ENCODE measurements around the gene ARHGEF5.
"Not testable (repeated sequence)": the region's sequence is repeated elsewhere in the genome, so short reads cannot be mapped to it uniquely, and the experiment has no call there.

Gene ARHGEF5

GRCh38 chr7:144331996-144332288 lies 23.3 kb upstream of the ARHGEF5 start:
- not testable (repeated sequence) for H3K4me3 ChIP-seq (ENCODE audit: low read depth in 1 of 2, low read length in 2 of 2); H3K9me3 ChIP-seq (ENCODE audit: control insufficient read depth in 1 of 2, low read length in 2 of 2); H3K27ac ChIP-seq (ENCODE audit: low read length); H3K36me3 ChIP-seq (ENCODE audit: control insufficient read depth in 1 of 2, insufficient read depth in 2 of 2, low read length in 2 of 2); H3K4me1 ChIP-seq (ENCODE audit: control insufficient read depth in 1 of 2, insufficient read depth in 2 of 2, low read length in 2 of 2); H3K27me3 ChIP-seq (ENCODE audit: low read depth, low read length)

GRCh38 chr7:144348625-144349024 lies 6.6 kb upstream of the ARHGEF5 start:
- H3K4me1 ChIP-seq (ENCODE audit: control insufficient read depth in 1 of 2, insufficient read depth in 2 of 2, low read length in 2 of 2); H3K4me3 ChIP-seq (ENCODE audit: low read depth in 1 of 2, low read length in 2 of 2); H3K9me3 ChIP-seq (ENCODE audit: control insufficient read depth in 1 of 2, low read length in 2 of 2); H3K27me3 ChIP-seq (ENCODE audit: low read depth, low read length); H3K36me3 ChIP-seq (ENCODE audit: control insufficient read depth in 1 of 2, insufficient read depth in 2 of 2, low read length in 2 of 2); H3K27ac ChIP-seq (ENCODE audit: low read length): not testable (repeated sequence)

- not testable (repeated sequence) for H3K4me1 ChIP-seq (ENCODE audit: control insufficient read depth in 1 of 2, insufficient read depth in 2 of 2, low read length in 2 of 2); H3K36me3 ChIP-seq (ENCODE audit: control insufficient read depth in 1 of 2, insufficient read depth in 2 of 2, low read length in 2 of 2); H3K27ac ChIP-seq (ENCODE audit: low read length); H3K4me3 ChIP-seq (ENCODE audit: low read depth in 1 of 2, low read length in 2 of 2); H3K27me3 ChIP-seq (ENCODE audit: low read depth, low read length); H3K9me3 ChIP-seq (ENCODE audit: control insufficient read depth in 1 of 2, low read length in 2 of 2)
Measured at GRCh38 chr7:144351667-144352066, 3.5 kb upstream of the ARHGEF5 start.

- not testable (repeated sequence) for H3K9me3 ChIP-seq (ENCODE audit: control insufficient read depth in 1 of 2, low read length in 2 of 2); H3K27ac ChIP-seq (ENCODE audit: low read length); H3K36me3 ChIP-seq (ENCODE audit: control insufficient read depth in 1 of 2, insufficient read depth in 2 of 2, low read length in 2 of 2); H3K27me3 ChIP-seq (ENCODE audit: low read depth, low read length); H3K4me1 ChIP-seq (ENCODE audit: control insufficient read depth in 1 of 2, insufficient read depth in 2 of 2, low read length in 2 of 2); H3K4me3 ChIP-seq (ENCODE audit: low read depth in 1 of 2, low read length in 2 of 2)
Measured at GRCh38 chr7:144356185-144356584, 983 bp downstream of the ARHGEF5 start.

GRCh38 chr7:144356860-144357259 lies 1.7 kb downstream of the ARHGEF5 start:
- H3K4me1 ChIP-seq (ENCODE audit: control insufficient read depth in 1 of 2, insufficient read depth in 2 of 2, low read length in 2 of 2); H3K27me3 ChIP-seq (ENCODE audit: low read depth, low read length); H3K9me3 ChIP-seq (ENCODE audit: control insufficient read depth in 1 of 2, low read length in 2 of 2); H3K27ac ChIP-seq (ENCODE audit: low read length); H3K4me3 ChIP-seq (ENCODE audit: low read depth in 1 of 2, low read length in 2 of 2); H3K36me3 ChIP-seq (ENCODE audit: control insufficient read depth in 1 of 2, insufficient read depth in 2 of 2, low read length in 2 of 2): not testable (repeated sequence)

- not testable (repeated sequence) for H3K4me3 ChIP-seq (ENCODE audit: low read depth in 1 of 2, low read length in 2 of 2); H3K9me3 ChIP-seq (ENCODE audit: control insufficient read depth in 1 of 2, low read length in 2 of 2); H3K36me3 ChIP-seq (ENCODE audit: control insufficient read depth in 1 of 2, insufficient read depth in 2 of 2, low read length in 2 of 2); H3K4me1 ChIP-seq (ENCODE audit: control insufficient read depth in 1 of 2, insufficient read depth in 2 of 2, low read length in 2 of 2); H3K27me3 ChIP-seq (ENCODE audit: low read depth, low read length); H3K27ac ChIP-seq (ENCODE audit: low read length)
Measured at GRCh38 chr7:144362061-144362460, 6.9 kb downstream of the ARHGEF5 start.

GRCh38 chr7:144365523-144365922 lies 10.3 kb downstream of the ARHGEF5 start:
- not testable (repeated sequence) for H3K27me3 ChIP-seq (ENCODE audit: low read depth, low read length); H3K4me3 ChIP-seq (ENCODE audit: low read depth in 1 of 2, low read length in 2 of 2)

GRCh38 chr7:144367250-144367649 lies 12.0 kb downstream of the ARHGEF5 start:
- not testable (repeated sequence) for H3K36me3 ChIP-seq (ENCODE audit: control insufficient read depth in 1 of 2, insufficient read depth in 2 of 2, low read length in 2 of 2); H3K4me1 ChIP-seq (ENCODE audit: control insufficient read depth in 1 of 2, insufficient read depth in 2 of 2, low read length in 2 of 2); H3K27me3 ChIP-seq (ENCODE audit: low read depth, low read length); H3K4me3 ChIP-seq (ENCODE audit: low read depth in 1 of 2, low read length in 2 of 2); H3K9me3 ChIP-seq (ENCODE audit: control insufficient read depth in 1 of 2, low read length in 2 of 2); H3K27ac ChIP-seq (ENCODE audit: low read length)

More at GRCh38 chr7:144365523-144365922, 10.3 kb downstream of the ARHGEF5 start:
- not testable (repeated sequence) for H3K4me1 ChIP-seq (ENCODE audit: control insufficient read depth in 1 of 2, insufficient read depth in 2 of 2, low read length in 2 of 2); H3K36me3 ChIP-seq (ENCODE audit: control insufficient read depth in 1 of 2, insufficient read depth in 2 of 2, low read length in 2 of 2); H3K9me3 ChIP-seq (ENCODE audit: control insufficient read depth in 1 of 2, low read length in 2 of 2); H3K27ac ChIP-seq (ENCODE audit: low read length)

- not testable (repeated sequence) for H3K4me1 ChIP-seq (ENCODE audit: control insufficient read depth in 1 of 2, insufficient read depth in 2 of 2, low read length in 2 of 2); H3K36me3 ChIP-seq (ENCODE audit: control insufficient read depth in 1 of 2, insufficient read depth in 2 of 2, low read length in 2 of 2); H3K27ac ChIP-seq (ENCODE audit: low read length); H3K9me3 ChIP-seq (ENCODE audit: control insufficient read depth in 1 of 2, low read length in 2 of 2); H3K27me3 ChIP-seq (ENCODE audit: low read depth, low read length); H3K4me3 ChIP-seq (ENCODE audit: low read depth in 1 of 2, low read length in 2 of 2)
Measured at GRCh38 chr7:144369221-144369620, 14.0 kb downstream of the ARHGEF5 start.

- Histone ChIP-seq H3K9me3 (ENCODE audit: control insufficient read depth in 1 of 2, low read length in 2 of 2) (no peaks in the 10 kb centered on the region), H3K36me3 (ENCODE audit: control insufficient read depth in 1 of 2, insufficient read depth in 2 of 2, low read length in 2 of 2) (peaks cover 19 to 31% of the 10 kb centered on the region in 2 donors), H3K27me3 (ENCODE audit: low read depth, low read length) (no peaks in the 10 kb centered on the region), H3K4me3 (ENCODE audit: low read depth in 1 of 2, low read length in 2 of 2) (no peak overlapping the region), H3K4me1 (ENCODE audit: control insufficient read depth in 1 of 2, insufficient read depth in 2 of 2, low read length in 2 of 2) (no peaks in the 10 kb centered on the region), H3K27ac (ENCODE audit: low read length) (no peak overlapping the region)
Measured at GRCh38 chr7:144378651-144379050, 23.4 kb downstream of the ARHGEF5 start.

- H3K4me1 ChIP-seq (ENCODE audit: control insufficient read depth in 1 of 2, insufficient read depth in 2 of 2, low read length in 2 of 2) = no peaks in the 10 kb centered on the region
- no peak overlapping the region for H3K27ac ChIP-seq (ENCODE audit: low read length)
- H3K4me3 ChIP-seq (ENCODE audit: low read depth in 1 of 2, low read length in 2 of 2) = no peak overlapping the region
- H3K27me3 ChIP-seq (ENCODE audit: low read depth, low read length) = no peaks in the 10 kb centered on the region
- H3K9me3 ChIP-seq (ENCODE audit: control insufficient read depth in 1 of 2, low read length in 2 of 2) = no peaks in the 10 kb centered on the region
- H3K36me3 ChIP-seq (ENCODE audit: control insufficient read depth in 1 of 2, insufficient read depth in 2 of 2, low read length in 2 of 2) = peaks cover 19 to 31% of the 10 kb centered on the region in 2 donors
Measured at GRCh38 chr7:144379776-144380384, 24.7 kb downstream of the ARHGEF5 start.

- Histone ChIP-seq H3K4me3 (ENCODE audit: low read depth in 1 of 2, low read length in 2 of 2) (no peak overlapping the region), H3K36me3 (ENCODE audit: control insufficient read depth in 1 of 2, insufficient read depth in 2 of 2, low read length in 2 of 2) (peaks cover 10 to 13% of the 10 kb centered on the region in 2 donors), H3K27me3 (ENCODE audit: low read depth, low read length) (no peaks in the 10 kb centered on the region), H3K4me1 (ENCODE audit: control insufficient read depth in 1 of 2, insufficient read depth in 2 of 2, low read length in 2 of 2) (no peaks in the 10 kb centered on the region), H3K9me3 (ENCODE audit: control insufficient read depth in 1 of 2, low read length in 2 of 2) (no peaks in the 10 kb centered on the region), H3K27ac (ENCODE audit: low read length) (peak overlapping the region; percentile 71)
Measured at GRCh38 chr7:144384071-144384470, 28.9 kb downstream of the ARHGEF5 start.
